Neural crest cell (in vitro differentiated cells): ENCODE results near the gene PLPPR1. TPM values are rescaled to one million over a fixed set of nuclear protein-coding genes. Genes with fewer than 3 reads are reported as not detected.

Experiments
- DNase-seq: peaks from one replicate; pipeline ENCODE4 v3.0.0; 2021; ENCODE audit warnings: low read depth, mixed read lengths, low spot score
- H3K27ac Mint-ChIP-seq: one replicate; pipeline ENCODE4 v1.8.0; 2021; ENCODE audit warnings: mild to moderate bottlenecking, mixed read lengths; ENCODE audit not compliant: unreplicated experiment
- H3K27me3 Mint-ChIP-seq: 2 replicates; pipeline ENCODE4 v1.8.0; 2021; ENCODE audit warnings: low read depth, mild to moderate bottlenecking, mixed read lengths
- H3K36me3 Mint-ChIP-seq: 2 replicates; pipeline ENCODE4 v1.8.0; 2021; ENCODE audit warnings: low read depth, mild to moderate bottlenecking, mixed read lengths
- H3K4me1 Mint-ChIP-seq: 2 replicates; pipeline ENCODE4 v1.8.0; 2021; ENCODE audit warnings: mixed read lengths
- H3K4me3 Mint-ChIP-seq: one replicate; pipeline ENCODE4 v1.8.0; 2021; ENCODE audit warnings: mild to moderate bottlenecking, mixed read lengths
- H3K9me3 Mint-ChIP-seq: 2 replicates; pipeline ENCODE4 v1.8.0; 2021; ENCODE audit warnings: mixed read lengths
- total RNA-seq: library from RNA; stranded (reverse); gene quantifications from 2 replicates; pipeline ENCODE4 v1.2.1, GENCODE V29; 2021
- TF ChIP-seq, protein P1 (sequence below): fragments of 200-600 bp; sonication (generic); conservative IDR thresholded peaks from 2 replicates; pipeline ENCODE4 v1.5.0; 2021; ENCODE audit warnings: antibody characterized with exemption, mild to moderate bottlenecking

PLPPR1 gene
- total RNA-seq, 1 donor from 2014 or later, result 4.7 TPM

GRCh38 chr9:101337237-101337636, 308.7 kb downstream of the PLPPR1 start:
- H3K27me3 Mint-ChIP-seq, result no peaks in the 10 kb centered on the region
- no peaks in the 10 kb centered on the region for H3K36me3 Mint-ChIP-seq
- no peaks in the 10 kb centered on the region for H3K9me3 Mint-ChIP-seq
- TF ChIP-seq, protein P1, sequence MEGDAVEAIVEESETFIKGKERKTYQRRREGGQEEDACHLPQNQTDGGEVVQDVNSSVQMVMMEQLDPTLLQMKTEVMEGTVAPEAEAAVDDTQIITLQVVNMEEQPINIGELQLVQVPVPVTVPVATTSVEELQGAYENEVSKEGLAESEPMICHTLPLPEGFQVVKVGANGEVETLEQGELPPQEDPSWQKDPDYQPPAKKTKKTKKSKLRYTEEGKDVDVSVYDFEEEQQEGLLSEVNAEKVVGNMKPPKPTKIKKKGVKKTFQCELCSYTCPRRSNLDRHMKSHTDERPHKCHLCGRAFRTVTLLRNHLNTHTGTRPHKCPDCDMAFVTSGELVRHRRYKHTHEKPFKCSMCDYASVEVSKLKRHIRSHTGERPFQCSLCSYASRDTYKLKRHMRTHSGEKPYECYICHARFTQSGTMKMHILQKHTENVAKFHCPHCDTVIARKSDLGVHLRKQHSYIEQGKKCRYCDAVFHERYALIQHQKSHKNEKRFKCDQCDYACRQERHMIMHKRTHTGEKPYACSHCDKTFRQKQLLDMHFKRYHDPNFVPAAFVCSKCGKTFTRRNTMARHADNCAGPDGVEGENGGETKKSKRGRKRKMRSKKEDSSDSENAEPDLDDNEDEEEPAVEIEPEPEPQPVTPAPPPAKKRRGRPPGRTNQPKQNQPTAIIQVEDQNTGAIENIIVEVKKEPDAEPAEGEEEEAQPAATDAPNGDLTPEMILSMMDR, result no peak
- no peaks in the 10 kb centered on the region for H3K4me1 Mint-ChIP-seq
- H3K27ac Mint-ChIP-seq, result no peak overlapping the region
- DNase-seq, result no peak
- no peak overlapping the region for H3K4me3 Mint-ChIP-seq

DNA sequence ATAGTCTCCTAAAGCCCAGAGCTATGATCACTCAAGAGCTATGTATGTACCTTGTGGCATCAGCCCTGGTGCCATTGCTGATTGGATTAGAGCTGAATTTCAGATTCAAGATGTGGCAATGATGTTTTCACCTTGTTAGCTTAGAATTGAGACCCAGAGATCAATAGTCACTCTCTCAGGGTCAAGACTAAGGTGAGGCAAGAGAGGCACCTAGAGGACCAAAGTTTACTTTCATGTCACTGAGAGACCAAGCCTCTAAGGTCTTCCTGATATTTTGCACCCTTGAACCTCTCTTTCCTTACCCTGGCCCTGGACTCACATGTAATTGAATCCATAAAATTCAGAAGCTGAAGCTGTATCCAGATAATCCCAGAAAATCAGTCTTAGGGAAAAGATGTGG, 313.4 kb downstream of the PLPPR1 start:
- Mint-ChIP-seq H3K36me3 (no peaks in the 10 kb centered on the region), H3K9me3 (no peaks in the 10 kb centered on the region), H3K27me3 (peaks cover under 1% of the 10 kb centered on the region), H3K27ac (no peak overlapping the region), H3K4me1 (no peaks in the 10 kb centered on the region), H3K4me3 (no peak overlapping the region)
- TF ChIP-seq, protein P1, result no peak
- no peak for DNase-seq

- Mint-ChIP-seq H3K27ac (no peak overlapping the region), H3K4me1 (no peaks in the 10 kb centered on the region), H3K9me3 (no peaks in the 10 kb centered on the region), H3K27me3 (peaks cover 3% of the 10 kb centered on the region), H3K4me3 (no peak overlapping the region), H3K36me3 (no peaks in the 10 kb centered on the region)
- DNase-seq, result no peak
- TF ChIP-seq, protein P1, result no peak
Observed at GRCh38 chr9:101342595-101342994, 314.1 kb downstream of the PLPPR1 start.

DNA sequence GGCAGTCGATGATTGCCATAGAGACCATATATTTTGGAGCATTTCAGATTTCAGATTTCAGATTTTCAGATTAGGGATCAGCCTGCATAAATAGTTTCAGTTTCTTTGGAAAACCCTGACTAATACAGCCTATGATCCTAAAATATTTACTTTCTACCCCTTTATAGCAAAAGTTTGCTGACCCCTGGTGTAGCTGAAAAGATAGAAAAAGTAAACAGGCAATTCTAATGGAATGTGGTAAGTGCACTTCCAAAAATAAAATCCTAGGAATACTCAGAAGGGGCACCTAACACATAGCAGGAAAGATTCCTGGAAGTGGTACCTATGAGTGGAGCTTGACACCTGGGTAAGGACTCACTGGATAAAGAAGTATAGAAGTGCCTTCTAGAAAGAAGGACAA, 321.8 kb downstream of the PLPPR1 start:
- Mint-ChIP-seq H3K36me3 (no peaks in the 10 kb centered on the region), H3K9me3 (no peaks in the 10 kb centered on the region), H3K4me3 (no peak overlapping the region), H3K27me3 (peaks cover 8% of the 10 kb centered on the region), H3K4me1 (no peaks in the 10 kb centered on the region), H3K27ac (no peak overlapping the region)
- no peak for DNase-seq
- TF ChIP-seq, protein P1, result no peak

GRCh38 chr9:101352892-101353463, 324.5 kb downstream of the PLPPR1 start:
- Mint-ChIP-seq H3K27me3 (peaks cover 3% of the 10 kb centered on the region), H3K36me3 (no peaks in the 10 kb centered on the region), H3K9me3 (no peaks in the 10 kb centered on the region), H3K4me3 (no peak overlapping the region), H3K4me1 (no peaks in the 10 kb centered on the region), H3K27ac (no peak overlapping the region)
- no peak for DNase-seq
- TF ChIP-seq, protein P1, result no peak

DNA sequence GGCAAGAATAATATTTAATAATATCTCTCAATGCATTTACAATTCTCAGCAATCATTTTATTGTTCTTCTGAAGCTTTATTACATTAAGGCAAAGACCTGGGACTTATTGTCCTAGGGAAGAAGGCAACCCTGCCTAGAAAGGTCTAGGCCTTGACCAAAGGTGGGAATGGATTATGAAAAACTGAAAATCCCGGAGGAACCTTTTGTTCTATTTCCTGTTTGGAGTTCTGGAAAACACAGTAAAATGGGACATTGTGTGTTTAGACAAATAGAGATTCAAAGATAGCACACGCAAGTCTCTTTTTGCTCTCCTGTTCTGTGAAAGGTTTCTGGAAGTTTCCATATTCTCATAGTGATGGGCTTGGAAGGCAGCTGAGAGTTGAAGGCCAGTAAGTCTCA, 325.2 kb downstream of the PLPPR1 start:
- Mint-ChIP-seq H3K27ac (no peak overlapping the region), H3K36me3 (no peaks in the 10 kb centered on the region), H3K4me3 (no peak overlapping the region), H3K4me1 (no peaks in the 10 kb centered on the region), H3K9me3 (no peaks in the 10 kb centered on the region), H3K27me3 (no peaks in the 10 kb centered on the region)
- no peak for DNase-seq
- TF ChIP-seq, protein P1, result no peak
